NCI-H2081 treated with DMSO at 0.1 percent for 48 hours (cell line): Measurements from ENCODE around the gene AGFG1.
"Not testable (repeated sequence)": the region's sequence is repeated elsewhere in the genome, so short reads cannot be mapped to it uniquely, and the experiment has no call there.

Experiments used
- DNase-seq: peaks from one replicate; lab custom pipeline; 2025; lab: John Stamatoyannopoulos, UW

The AGFG1 gene

DNA sequence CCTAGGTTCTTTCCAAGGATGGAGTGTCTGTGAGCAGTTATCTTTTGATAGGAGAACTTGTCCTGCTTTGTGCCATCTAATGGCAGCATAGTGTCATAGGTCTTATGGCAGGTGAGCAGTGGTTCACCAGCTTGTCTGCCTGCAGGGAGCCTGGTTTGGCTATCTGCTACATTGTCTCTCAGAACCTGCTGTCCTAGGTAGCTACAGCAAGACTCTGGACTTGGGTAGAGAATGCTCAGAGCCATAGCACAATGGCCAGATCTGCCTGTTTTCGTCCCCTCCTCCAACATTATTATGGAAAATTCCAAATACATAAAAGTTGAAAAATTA lies 28.3 kb downstream of the AGFG1 start:
- DNase-seq: no peak

DNA sequence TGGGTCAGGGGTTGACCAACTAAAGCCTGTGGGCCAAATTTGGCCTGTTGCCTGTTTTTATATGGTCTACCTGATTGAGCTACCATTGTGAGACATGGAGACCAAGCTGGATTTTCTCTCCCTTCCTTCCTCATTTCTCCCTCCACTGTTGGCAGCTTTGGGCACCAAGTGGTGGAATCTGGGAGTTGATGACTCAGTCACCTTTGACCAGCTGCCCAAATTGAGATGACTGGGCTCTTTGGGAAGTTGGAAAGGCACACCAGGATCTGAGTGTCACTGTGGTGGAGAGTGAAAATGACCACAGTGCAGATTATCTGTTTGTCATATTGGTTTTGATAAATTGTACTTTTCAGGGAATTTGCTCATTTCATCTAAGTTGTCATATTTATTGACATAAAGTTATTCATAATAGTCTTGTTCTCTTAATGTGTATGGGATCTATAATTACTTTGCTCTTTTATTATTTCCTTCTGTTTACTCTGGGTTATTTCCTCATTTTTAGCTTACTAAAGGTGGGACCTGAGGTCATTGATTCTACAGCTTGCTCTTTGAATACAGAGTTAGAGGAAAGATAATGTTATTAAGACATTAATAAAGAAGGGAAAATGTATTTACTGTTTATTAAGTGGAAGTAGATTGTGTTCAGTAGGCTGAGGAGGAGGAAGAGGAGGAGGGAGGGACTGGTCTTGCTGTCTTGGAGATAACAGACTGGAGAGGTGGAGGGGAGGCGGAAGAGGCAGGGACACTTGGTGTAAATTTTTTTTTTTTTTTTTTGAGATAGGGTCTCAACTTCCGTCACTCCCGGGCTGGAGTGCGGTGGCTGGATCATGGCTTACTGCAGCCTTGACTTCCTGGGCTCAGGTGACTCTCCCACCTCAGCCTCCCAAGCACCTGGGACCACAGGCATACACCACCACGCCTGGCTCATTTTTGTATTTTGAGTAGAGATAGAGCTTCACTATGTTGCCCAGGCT lies 31.8 kb downstream of the AGFG1 start:
- no peak for DNase-seq

- DNase-seq: no peak
These were observed 32.7 kb downstream of the AGFG1 start for GRCh38 chr2:227504700-227505099.

DNA sequence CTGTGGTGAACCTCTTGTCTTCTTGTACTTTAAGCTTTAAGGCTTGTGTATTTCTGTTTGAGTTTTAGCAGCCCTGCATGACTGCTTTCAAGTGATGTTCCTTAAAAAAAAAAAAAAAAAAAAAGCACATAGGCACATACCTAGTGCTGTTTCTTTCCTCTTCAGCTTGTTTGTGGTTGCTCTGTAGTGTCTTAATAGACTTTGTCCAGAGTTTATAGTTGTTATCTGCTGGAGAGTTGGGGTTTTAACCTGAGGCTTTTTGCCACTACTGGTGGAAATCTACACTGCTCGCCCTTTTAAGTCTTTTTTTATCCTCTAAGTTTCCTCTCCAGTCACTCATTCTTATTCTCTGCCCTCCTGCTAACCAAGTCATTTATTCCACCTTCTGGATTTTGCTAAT lies 34.5 kb downstream of the AGFG1 start:
- DNase-seq: no peak

DNA sequence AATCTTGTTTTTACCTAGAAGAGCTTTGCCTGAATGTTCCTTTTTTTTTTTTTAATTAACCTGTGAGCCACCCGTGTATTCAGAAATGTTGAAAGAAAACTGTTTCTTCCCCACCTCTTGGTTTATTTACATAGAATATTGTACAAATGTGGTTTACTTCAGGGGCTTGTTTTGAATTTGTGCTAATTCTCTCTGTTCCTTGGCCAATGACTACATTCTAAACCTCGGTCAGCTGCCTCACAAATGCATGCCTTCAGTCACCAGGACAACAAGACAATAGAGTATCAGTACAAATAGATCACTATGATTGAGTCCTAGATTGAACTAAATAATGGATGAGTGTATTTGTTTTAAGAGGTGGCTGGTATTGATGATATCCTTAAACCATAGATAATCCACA lies 36.0 kb downstream of the AGFG1 start:
- no peak for DNase-seq

DNA sequence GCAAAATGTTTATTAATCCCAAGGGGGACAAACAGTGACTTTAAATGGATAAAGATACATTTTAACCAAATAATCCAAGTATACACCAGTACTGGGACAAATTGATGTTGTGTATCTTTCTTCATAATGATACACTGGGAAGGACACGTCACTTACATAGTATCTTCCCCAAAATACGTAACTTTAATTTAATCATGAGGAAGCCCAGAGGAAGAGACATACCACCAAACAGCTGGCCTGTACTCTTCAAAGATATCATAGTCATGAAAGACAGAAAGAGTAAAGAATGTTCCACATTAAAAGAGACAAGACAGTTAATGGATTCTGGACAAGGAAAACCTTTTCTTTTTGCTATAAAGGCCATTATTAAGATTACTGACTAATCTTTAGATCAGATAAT lies 37.1 kb downstream of the AGFG1 start:
- no peak for DNase-seq

GRCh38 chr2:227509824-227510619 lies 38.1 kb downstream of the AGFG1 start:
- DNase-seq: no peak

- DNase-seq: no peak
These were observed 38.6 kb downstream of the AGFG1 start for GRCh38 chr2:227510620-227510958.

- no peak for DNase-seq
These were observed 39.4 kb downstream of the AGFG1 start for GRCh38 chr2:227511239-227511930.

- DNase-seq: no peak
These were observed 40.0 kb downstream of the AGFG1 start for GRCh38 chr2:227511955-227512354.

DNA sequence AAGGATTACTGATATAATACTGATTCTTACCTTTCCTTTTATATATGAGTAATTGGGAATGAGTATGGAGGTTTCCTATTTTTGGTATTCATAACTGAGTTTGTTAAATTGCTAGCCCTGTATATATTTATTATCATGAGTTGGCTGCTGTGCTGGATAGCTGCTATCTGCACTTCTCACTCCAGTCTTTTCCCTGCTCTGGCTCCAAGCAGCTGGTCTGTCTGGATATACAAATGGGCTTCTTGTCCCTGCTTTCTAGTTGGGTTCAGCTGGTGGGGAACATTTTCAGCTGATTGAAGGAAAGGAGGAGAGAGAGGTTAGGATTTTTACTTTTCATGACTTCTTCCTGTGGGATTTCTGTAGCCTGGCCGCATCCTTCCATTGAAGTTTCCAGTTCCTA lies 41.2 kb downstream of the AGFG1 start:
- DNase-seq: no peak

GRCh38 chr2:227515742-227516141 lies 43.8 kb downstream of the AGFG1 start:
- no peak for DNase-seq

GRCh38 chr2:227517724-227518123 lies 45.8 kb downstream of the AGFG1 start:
- no peak for DNase-seq

DNA sequence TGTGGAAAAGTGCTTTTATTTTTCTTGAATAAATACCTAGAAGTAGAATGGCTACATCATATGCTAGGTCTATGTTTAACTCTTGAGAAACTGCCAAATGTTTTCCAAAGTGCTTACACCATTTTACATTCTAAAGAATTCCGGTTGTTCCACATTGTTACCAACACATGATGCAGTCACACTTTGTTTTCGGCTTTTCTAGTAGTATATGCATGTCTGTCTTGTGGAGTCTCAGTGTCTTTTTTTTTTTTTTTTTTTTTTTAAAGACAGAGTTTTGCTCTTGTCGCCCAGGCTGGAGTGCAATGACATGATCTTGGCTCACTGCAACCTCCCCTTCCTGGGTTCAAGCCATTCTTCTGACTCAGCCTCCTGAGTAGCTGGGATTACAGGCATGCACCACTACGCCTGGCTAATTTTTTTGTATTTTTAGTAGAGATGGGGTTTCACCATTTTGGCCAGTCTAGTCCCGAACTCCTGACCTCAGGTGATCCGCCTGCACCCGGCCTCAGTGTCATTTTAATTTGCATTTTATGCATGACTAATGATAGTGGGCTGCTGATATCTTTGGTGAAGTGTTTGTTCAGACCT lies 46.4 kb downstream of the AGFG1 start:
- not testable (repeated sequence) for DNase-seq

- not testable (repeated sequence) for DNase-seq
These were observed 49.2 kb downstream of the AGFG1 start for GRCh38 chr2:227521178-227521577.

DNA sequence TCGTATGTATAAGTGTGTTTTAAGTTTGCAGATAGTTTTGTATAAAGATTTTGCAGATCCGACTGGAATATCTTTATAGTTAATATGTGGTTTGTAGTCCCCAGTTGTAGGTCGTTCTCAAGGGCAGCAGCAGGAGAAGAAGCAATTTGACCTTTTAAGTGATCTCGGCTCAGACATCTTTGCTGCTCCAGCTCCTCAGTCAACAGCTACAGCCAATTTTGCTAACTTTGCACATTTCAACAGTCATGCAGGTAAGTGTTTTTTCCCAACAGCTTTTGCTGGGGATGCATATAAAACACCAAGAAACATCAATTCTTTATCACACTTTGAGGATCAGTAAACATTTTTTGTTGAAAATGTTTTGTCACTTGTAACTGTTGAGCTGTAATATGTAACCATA lies 52.7 kb downstream of the AGFG1 start:
- DNase-seq: no peak

GRCh38 chr2:227527351-227527750 lies 55.4 kb downstream of the AGFG1 start:
- DNase-seq: no peak

DNA sequence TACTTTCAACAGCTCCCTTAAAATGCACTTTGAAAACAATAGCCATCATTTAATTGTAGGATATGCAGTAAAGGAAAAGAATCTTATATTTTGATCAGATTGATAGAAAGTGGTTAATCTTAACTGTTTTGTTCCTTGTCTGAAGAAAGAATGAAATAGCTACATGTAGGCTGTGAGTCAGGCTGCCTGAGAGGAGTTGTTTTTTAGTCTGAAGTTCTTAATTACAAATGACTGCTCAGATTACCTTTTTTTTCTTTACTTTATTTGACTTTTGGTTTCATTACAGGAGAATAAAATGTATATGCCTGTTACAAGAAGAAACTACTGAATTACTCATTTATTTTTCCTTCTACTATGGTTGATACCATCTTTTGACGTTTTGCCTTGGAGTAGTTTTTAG lies 56.8 kb downstream of the AGFG1 start:
- DNase-seq: no peak

DNA sequence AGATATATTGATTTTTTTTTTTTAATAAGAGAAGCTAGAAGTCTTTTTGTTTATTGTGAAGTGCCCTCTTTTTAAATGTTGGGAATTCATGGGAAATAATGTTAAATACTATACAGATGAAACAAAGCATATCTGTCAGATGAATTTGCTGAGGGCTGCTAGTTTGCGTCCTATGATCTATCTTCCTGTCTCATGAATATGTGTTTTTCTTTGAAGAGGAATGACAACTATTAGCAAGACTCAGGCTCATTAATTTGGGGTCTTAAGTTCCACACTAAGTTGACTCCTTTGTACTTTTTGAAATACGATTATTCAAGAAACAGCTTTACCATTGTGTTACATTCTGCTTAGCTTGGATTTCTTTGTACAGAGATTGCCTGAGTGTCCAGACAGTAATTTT lies 57.9 kb downstream of the AGFG1 start:
- DNase-seq: no peak

- DNase-seq: no peak
These were observed 62.8 kb downstream of the AGFG1 start for GRCh38 chr2:227534714-227535113.

DNA sequence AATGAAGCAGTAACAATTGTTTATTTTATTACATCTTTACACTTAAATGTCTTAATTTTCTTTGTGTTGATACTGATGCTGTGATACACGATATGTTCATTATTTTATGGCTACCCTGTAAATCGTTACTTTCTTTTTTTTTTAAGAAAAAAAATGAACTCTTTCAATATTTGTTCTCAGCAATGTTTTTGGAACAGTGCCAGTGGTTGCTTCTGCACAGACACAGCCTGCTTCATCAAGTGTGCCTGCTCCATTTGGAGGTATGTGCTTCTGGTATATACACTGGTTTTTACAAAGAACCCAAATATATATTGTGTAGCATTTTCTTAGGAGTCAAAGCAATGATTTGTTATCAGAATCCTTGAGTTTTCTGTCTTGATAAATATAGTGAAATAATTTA lies 64.5 kb downstream of the AGFG1 start:
- no peak for DNase-seq

DNA sequence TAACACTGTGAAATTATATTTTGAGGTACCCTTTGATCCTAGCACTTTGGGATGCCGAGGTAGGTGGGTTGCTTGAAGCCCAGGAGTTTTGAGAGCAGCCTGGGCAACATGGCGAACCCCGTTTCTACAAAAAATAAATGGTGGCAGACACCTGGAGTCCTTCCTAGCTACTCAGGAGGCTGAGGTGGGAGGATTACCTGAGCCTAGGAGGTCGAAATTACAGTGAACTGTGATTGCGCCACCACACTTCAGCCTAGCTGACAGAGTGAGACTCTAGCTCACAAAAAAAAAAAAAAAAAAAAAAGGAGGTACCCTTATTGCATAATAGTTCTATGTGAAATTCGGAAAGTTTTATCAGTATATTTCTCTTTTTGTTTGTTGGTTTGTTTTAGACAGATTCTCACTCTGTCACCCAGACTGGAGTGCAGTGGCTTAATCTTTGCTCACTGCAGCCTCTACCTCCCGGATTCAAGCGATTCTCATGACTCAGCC lies 67.6 kb downstream of the AGFG1 start:
- no peak for DNase-seq
